Measurements from ENCODE around the gene KCNK6.

The KCNK6 gene

GRCh38 chr19:38319421-38320258 lies at the start of gene KCNK6:
Gene KCNK6 (plus strand): TSS chr19:38319845. CDS start chr19:38319951, 106 bp downstream.
- no peak for DNase-seq

DNA sequence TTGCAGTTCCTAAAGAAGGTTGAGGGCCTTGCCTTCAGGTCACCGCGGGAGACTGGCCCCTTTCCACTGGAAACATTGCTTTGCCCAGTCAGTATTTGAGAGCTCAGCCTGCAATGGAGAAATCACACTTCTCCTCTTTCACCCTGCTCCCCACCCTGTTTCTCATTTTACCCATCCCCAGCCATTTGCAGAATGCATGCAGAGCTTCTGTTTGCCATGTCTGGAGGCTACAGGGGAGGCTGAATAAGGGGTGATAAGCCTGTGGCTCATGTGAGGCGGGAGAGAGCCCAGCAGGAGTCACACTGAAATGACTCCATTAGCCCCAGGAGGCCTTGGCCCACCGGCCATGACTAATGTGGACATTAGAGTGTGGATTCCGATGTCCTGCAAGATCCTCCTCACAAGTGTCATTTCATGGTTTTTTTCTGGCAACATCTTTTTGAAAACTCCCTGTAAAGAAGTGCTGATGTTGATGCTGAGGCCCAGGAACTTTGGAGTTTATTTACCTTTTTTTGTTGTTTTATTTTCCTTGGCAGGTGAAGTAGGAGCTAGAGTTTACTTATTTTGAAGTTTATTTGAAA lies 49.0 kb upstream of the KCNK6 start:
- DNase-seq = no peak

DNA sequence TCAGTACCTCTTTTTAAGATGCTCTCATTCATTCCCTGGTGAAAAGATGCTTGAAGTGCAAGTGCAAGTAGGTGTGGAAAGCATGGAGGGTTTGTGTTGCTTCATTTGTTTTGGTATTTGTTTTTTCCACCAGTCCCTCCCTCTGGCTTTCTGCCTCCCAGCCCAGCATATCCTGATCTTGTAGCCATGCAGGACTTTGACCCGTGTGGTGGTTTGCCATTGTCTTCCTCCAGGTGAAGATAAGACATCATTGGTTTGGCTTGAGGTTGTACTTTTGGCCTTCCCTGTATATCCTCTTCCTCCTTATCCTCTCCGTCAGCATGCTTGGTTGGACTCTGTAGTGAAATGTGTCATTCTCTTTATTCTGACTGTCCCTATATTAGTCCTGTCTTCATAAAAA lies 46.1 kb upstream of the KCNK6 start:
- no peak for DNase-seq

GRCh38 chr19:38274739-38275138 lies 44.9 kb upstream of the KCNK6 start:
- DNase-seq = no peak

DNA sequence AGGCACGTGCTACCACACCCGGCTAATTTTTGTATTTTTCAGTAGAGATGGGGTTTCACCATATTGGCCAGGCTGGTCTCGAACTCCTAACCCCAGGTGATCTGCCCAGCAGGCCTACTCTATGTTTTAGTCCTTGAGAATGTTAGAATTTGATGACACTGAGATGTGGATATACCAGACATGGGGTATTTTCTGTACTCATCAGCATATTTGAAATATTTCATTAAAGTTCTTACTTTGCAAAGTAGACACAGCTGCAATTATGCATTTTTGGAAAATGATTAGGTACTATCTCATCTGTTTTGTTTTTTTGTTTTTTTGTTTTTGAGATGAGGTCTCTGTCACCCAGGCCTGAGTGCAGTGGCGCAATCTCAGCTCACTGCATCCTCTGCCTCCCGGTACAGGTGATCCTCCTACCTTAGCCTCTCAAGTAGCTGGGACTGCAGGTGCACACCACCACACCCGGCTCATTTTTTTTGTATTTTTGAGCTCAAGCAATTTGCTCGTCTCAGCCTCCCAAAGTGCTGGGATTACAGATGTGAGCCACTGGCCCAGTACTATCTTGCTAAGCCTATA lies 42.6 kb upstream of the KCNK6 start:
- DNase-seq = no peak

DNA sequence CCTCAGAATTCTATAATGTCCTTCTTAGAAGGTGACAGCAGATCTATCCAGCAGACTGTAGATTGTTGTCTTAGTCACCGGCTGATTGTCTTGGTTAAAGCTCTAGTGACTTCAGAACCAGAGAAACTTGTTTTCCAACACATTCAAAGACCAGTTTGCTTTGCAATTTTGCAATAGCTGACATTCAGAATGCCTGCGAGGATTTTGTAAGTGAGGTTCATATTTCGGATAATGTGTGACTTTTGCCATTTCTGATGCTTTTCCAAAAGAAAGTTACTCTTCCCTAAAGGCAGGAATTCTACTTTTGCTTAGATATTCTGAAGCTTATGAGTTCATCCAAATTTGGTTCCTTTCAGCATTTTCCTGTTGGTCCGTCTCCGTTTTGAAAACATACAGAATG lies 42.1 kb upstream of the KCNK6 start:
- no peak for DNase-seq

DNA sequence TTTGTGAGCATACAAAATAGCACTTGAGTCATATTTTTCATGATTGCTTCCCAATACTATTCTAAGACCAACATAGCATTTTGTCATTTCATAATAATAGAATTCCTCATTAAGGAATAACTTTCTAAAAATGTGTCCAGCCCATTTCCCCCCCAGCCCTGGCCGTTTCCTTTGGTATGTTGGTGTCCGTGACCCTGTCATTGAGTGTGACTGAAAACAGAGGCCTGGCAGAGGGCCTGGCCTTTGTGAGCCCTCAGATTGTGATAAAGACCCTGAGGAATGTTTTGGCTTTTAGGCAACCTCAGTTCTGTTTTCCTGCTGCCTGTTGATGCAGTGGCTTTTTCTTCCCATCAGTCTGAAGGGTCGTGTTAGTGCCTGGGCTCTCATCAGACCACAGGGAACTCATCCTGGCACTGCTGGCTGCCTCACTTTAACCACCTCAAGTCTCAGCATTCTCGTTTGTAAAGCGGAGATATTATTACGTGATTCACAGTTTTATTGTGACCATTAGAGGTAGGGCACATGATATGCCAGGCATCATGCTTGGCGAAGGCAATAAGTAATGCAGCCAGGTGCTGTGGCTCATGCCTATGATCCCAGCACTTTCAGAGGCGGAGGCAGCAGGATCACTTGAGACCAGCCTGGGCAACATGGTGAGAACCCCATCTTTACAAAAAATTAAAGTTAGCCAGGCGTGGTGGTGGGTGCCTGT lies 41.5 kb upstream of the KCNK6 start:
- no peak for DNase-seq

DNA sequence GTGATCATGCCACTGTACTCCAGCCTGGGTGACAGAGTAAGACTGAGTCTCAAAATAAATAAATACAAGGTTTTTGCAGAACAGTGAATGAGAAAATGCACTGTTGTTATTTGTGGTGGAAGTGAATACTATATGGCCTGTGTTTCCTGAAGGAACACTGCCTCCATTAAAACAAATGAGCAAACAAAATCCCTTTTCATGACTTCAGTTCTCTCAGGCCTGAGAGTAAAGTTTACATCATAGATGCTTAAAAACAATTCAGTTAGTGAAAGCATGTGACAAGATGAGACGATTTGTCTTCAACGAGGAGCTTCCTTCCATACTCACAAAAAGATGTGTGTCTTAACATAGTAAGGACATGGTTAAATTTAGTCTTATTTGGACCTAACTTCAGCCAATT lies 40.9 kb upstream of the KCNK6 start:
- DNase-seq = no peak

GRCh38 chr19:38280030-38280921 lies 39.4 kb upstream of the KCNK6 start:
- no peak for DNase-seq

DNA sequence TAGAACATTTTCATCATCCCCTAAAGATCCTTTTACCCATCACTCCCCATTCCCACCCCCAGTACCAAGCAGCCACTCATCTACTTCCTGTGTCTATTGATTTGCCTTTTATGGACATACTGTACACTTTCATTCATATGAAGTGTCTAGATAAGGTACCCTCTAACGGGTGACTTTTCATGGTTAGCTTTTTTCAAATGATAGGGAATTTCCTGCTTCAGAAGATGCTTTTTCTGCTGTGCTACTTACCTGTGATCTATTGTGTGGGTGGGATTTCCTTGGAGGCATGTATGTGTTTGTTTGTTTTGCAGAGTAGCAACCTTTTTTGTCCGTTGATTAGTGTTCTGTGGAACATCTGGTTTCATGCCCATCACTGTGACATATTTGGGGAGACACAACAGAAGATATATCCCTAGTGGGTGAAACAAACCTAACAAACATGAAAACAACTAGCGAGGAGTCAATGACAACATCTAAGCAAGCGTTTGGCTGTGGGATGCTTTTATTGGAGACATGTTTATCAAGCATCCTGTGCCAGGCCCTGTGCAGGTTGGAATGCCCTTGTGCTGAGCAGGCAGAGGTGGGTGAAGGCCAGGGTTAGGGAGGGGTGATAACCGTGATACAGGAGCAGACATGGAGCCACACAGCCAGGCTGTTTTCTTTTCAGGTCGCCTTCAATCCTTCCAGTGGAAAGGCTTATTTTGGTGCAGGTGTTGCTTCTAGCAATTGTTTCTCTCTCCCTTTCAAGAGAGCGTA lies 37.7 kb upstream of the KCNK6 start:
- no peak for DNase-seq

DNA sequence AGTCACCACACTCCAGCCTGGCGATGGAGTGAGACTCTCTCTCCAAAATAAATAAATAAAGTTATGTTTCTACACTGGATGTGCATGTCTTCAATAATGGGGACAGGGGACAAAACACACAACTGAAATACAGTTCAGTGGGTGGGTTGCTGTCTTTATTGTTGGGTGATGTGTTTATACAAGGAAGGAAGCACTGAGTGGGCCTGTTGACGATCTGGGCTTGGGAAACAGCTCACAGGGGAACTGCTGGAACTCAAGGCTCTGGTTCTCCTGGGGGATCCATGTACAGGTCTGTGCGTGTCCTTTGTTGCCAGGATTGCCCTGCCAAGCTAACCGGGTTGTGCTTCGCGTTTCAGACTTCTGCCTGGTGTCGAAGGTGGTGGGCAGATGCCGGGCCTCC lies 36.4 kb upstream of the KCNK6 start:
- no peak for DNase-seq

GRCh38 chr19:38284422-38284821 lies 35.2 kb upstream of the KCNK6 start:
- no peak for DNase-seq

- DNase-seq = no peak
These were observed 34.1 kb upstream of the KCNK6 start for GRCh38 chr19:38285567-38285966.

DNA sequence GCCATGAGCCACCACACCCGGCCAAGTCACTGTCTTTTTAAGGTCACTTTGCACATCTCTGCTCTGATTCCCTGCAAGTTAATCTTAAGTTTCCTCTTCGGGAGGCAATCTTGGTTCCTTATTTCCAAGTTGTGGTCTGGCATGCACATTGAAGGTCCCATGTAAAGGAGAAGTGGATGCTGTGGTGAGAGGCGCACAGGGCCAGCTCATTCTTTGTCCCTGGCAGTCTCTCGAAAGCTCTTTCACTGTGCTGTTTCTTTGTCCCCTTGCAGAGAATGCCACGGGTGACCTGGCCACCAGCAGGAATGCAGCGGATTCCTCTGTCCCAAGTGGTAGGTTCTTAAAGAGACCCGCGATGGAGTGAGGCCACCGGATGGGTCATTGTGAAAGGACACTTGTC lies 32.0 kb upstream of the KCNK6 start:
- DNase-seq = no peak

GRCh38 chr19:38288123-38288855 lies 31.4 kb upstream of the KCNK6 start:
- DNase-seq = no peak

DNA sequence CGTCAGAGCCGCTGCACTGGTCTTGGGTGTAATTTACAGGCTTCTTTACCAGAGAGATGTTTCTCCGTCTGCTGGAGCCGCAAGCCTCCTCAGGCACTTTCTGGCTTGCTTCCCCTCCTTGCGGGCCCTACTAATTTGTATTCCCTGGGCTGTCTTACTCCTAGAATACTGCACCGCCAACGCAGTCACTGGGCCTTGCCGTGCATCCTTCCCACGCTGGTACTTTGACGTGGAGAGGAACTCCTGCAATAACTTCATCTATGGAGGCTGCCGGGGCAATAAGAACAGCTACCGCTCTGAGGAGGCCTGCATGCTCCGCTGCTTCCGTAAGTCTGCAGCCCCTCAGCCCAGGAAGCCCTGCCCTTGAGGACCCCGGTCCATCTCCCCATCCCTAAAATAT lies 29.7 kb upstream of the KCNK6 start:
- DNase-seq = no peak

DNA sequence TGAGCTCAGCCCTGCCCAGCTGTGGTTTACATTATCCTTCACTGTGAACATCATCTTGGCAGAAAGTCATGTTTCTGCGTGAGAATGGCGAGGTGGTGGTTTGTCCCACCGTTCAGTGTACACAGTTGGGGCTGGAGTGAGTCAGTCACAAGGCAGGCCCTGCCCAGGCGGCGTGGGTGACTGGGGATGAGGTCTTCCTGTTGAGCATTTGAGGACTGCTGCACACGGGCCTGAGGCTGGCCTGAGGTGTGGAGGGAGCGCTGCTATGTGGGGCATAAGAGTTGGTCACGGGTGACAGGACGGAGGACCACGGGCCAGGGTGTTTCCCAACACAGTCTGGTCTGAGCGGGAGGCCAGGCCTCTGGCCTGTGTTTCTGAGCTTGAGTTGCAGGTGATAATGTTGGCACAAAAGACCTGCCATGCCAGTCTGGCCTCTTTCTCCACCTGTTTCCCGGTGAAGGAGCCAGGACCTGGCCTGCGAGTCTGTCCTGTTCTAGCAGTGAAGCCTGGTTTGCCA lies 29.0 kb upstream of the KCNK6 start:
- no peak for DNase-seq

DNA sequence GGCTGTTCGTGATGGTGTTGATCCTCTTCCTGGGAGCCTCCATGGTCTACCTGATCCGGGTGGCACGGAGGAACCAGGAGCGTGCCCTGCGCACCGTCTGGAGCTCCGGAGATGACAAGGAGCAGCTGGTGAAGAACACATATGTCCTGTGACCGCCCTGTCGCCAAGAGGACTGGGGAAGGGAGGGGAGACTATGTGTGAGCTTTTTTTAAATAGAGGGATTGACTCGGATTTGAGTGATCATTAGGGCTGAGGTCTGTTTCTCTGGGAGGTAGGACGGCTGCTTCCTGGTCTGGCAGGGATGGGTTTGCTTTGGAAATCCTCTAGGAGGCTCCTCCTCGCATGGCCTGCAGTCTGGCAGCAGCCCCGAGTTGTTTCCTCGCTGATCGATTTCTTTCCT lies 27.8 kb upstream of the KCNK6 start:
- DNase-seq = no peak

DNA sequence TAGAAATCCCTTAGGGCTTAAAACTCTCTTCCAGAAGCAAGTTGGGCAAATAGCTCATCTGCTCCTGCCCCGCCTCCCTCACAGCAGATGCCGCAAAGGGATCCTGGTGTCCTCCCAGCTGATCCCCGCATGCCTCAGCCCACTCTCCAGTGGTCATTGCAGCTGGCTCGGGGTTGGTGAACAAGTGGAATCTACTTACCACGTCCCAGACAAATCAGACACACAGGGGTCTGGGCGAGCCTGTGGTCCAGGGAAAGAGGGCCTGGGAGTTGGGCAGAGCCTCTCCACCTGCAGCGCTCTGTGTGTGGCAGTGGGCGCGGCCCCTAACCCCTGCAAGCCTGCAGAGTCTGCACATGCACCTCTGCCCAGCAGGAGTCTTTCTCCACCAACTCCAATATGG lies 26.4 kb upstream of the KCNK6 start:
- no peak for DNase-seq

- no peak for DNase-seq
These were observed 25.6 kb upstream of the KCNK6 start for GRCh38 chr19:38294090-38294489.
